ENCODE results near the gene ANTXR1. TPM values are rescaled to one million over a fixed set of nuclear protein-coding genes. Genes with fewer than 3 reads are reported as not detected.

ANTXR1 gene
- total and polyA plus RNA-seq, 9 of the 15 experiments (the other 6 are each of a cell fraction or from before 2014, with no cell fraction given), result 0.07 to 1.00 (median 0.54) TPM

- TF ChIP-seq ZNF398 (CRISPR knock-in tag; IDR thresholded peaks at IDR 0.05), result no peak
- TF ChIP-seq SRSF3 (IDR thresholded peaks at IDR 0.05; ENCODE audit: insufficient read depth, low read length), result no peak
These were observed 154.0 kb downstream of the ANTXR1 start (continued) for GRCh38 chr2:69166812-69167468.

DNA sequence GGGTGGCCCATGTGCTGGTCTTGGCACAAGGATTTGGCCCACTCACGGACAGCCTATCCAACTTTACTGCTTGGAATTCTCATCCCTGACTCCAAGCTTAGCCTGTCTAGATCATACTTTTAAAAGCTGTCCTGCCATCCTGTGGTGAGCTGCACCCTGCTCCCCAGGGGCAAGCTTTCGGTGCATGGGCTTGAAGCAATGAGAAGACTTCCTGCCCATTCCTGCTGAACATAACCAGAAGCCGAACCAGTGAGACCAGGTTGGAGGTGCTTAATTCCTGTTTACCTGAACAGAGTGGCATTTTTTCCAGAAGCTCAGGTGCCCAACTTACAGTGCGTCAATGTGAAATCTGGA is 154.5 kb downstream of the ANTXR1 start:
- H3K4me2 ChIP-seq (ENCODE audit: insufficient read depth, low read length), result no peak overlapping the region
- FAIRE-seq (no peak), ATAC-seq (no peak), DNase-seq (ENCODE audit: extremely low read depth in 1 of 4, low spot score in 3 of 4) (no peak)
- WGBS (ENCODE audit: insufficient coverage, low coverage, missing lambda C conversion rate), result 0% methylated on average over 4 of the region's 4 CpGs
- no peaks in the 10 kb centered on the region for H3K4me1 ChIP-seq (replicated peaks in 1 of 2; ENCODE audit: control insufficient read depth in 2 of 2, insufficient read depth in 2 of 2, low read length in 2 of 2)
- no peak overlapping the region for H3K9ac ChIP-seq (ENCODE audit: insufficient read depth in 1 of 2, low read depth in 2 of 2, low read length in 2 of 2)
- POLR2A ChIA-PET, result interaction anchor here (1.7 kb wide), 1 partner anchor 11 kb away, joined by 6 read pairs; no protein-coding TSS in a partner anchor
- BruUV-seq (replicated peaks), result no TSS peak
- H3K4me3 ChIP-seq, result no peak overlapping the region
- no peaks in the 10 kb centered on the region; the same call in 1 of the 2 replicates for H4K20me1 ChIP-seq (replicated peaks; ENCODE audit: control insufficient read depth, insufficient read depth, low read length)
- no peaks in the 10 kb centered on the region for H3K9me3 ChIP-seq (replicated peaks; ENCODE audit: control insufficient read depth, insufficient read depth, low read depth, low read length)
- intact Hi-C loops (cut with micrococcal nuclease), result no loop called here
- CTCF ChIA-PET (ENCODE audit: low intra/inter-chr PET ratio), result no interaction called here
- H3K79me2 ChIP-seq (ENCODE audit: control insufficient read depth, insufficient read depth, low read length), result no peaks in the 10 kb centered on the region
- H2AFZ ChIP-seq (ENCODE audit: low read depth, low read length), result no peak overlapping the region
- no peak overlapping the region for H3K27ac ChIP-seq (ENCODE audit: extremely low read depth, low read depth, low read length)
- H3K9me1 ChIP-seq (ENCODE audit: control insufficient read depth, insufficient read depth, low read length), result no peaks in the 10 kb centered on the region
- peaks cover 20 to 45% of the 10 kb centered on the region in 2 experiments for H3K27me3 ChIP-seq (ENCODE audit: control insufficient read depth in 2 of 2, insufficient read depth in 2 of 2, low read length in 2 of 2)
- no peaks in the 10 kb centered on the region for H3K36me3 ChIP-seq (ENCODE audit: control insufficient read depth, insufficient read depth, low read length)
- in situ Hi-C loops (cut with MboI), result no loop called here
- TF ChIP-seq MTA3 (IDR thresholded peaks at IDR 0.05; ENCODE audit: borderline replicate concordance) (no peak), TCF7L2 (IDR thresholded peaks at IDR 0.05; ENCODE audit: low read depth, low read length) (no peak), TAL1 (IDR thresholded peaks at IDR 0.05) (no peak), YY1 (IDR thresholded peaks at IDR 0.05; ENCODE audit: borderline replicate concordance in 1 of 3, control insufficient read depth in 1 of 3, extremely low read depth in 1 of 3, insufficient read depth in 3 of 3, insufficient read length in 1 of 3, insufficient replicate concordance in 2 of 3, low read depth in 1 of 3, low read length in 2 of 3) (no peak), HOMEZ (CRISPR knock-in tag; IDR thresholded peaks at IDR 0.05) (no peak), EP300 (IDR thresholded peaks at IDR 0.05; ENCODE audit: low read length) (no peak)
- TF ChIP-seq, protein P1, sequence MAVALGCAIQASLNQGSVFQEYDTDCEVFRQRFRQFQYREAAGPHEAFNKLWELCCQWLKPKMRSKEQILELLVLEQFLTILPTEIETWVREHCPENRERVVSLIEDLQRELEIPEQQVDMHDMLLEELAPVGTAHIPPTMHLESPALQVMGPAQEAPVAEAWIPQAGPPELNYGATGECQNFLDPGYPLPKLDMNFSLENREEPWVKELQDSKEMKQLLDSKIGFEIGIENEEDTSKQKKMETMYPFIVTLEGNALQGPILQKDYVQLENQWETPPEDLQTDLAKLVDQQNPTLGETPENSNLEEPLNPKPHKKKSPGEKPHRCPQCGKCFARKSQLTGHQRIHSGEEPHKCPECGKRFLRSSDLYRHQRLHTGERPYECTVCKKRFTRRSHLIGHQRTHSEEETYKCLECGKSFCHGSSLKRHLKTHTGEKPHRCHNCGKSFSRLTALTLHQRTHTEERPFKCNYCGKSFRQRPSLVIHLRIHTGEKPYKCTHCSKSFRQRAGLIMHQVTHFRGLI (CRISPR knock-in tag; IDR thresholded peaks at IDR 0.05), result no peak
- TF ChIP-seq, protein P2, sequence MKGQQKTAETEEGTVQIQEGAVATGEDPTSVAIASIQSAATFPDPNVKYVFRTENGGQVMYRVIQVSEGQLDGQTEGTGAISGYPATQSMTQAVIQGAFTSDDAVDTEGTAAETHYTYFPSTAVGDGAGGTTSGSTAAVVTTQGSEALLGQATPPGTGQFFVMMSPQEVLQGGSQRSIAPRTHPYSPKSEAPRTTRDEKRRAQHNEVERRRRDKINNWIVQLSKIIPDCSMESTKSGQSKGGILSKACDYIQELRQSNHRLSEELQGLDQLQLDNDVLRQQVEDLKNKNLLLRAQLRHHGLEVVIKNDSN (CRISPR knock-in tag; IDR thresholded peaks at IDR 0.05), result no peak
- TF ChIP-seq, protein P3, sequence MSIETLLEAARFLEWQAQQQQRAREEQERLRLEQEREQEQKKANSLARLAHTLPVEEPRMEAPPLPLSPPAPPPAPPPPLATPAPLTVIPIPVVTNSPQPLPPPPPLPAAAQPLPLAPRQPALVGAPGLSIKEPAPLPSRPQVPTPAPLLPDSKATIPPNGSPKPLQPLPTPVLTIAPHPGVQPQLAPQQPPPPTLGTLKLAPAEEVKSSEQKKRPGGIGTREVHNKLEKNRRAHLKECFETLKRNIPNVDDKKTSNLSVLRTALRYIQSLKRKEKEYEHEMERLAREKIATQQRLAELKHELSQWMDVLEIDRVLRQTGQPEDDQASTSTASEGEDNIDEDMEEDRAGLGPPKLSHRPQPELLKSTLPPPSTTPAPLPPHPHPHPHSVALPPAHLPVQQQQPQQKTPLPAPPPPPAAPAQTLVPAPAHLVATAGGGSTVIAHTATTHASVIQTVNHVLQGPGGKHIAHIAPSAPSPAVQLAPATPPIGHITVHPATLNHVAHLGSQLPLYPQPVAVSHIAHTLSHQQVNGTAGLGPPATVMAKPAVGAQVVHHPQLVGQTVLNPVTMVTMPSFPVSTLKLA (conservative IDR thresholded peaks at IDR 0.05), result no peak
